H9 (cell line): Measurements from ENCODE around the gene AKT3. TPM values are rescaled to one million over a fixed set of nuclear protein-coding genes. Genes with fewer than 3 reads are reported as not detected.

ENCODE experiments used
- DNase-seq: peaks from one replicate; pipeline ENCODE4 v3.0.0-alpha.2; 2017
- H2AFZ ChIP-seq: one replicate; pipeline ENCODE4 v1.6.1; 2013; ENCODE audit warnings: mild to moderate bottlenecking, low read length, control low read depth, moderate library complexity
- H2AK5ac ChIP-seq: 2 replicates; pipeline ENCODE4 v1.6.1; 2013; ENCODE audit warnings: low read length, control low read depth, mixed read lengths; ENCODE audit not compliant: insufficient read length
- H2BK120ac ChIP-seq: one replicate; pipeline ENCODE4 v1.6.1; 2013; ENCODE audit warnings: low read depth, mild to moderate bottlenecking, low read length, control low read depth, inconsistent platforms; ENCODE audit not compliant: poor library complexity, severe bottlenecking
- H2BK12ac ChIP-seq: 2 replicates; pipeline ENCODE4 v1.6.1; 2013; ENCODE audit warnings: low read length, control low read depth, mixed read lengths, low read depth; ENCODE audit not compliant: insufficient read length
- H2BK15ac ChIP-seq: 2 replicates; pipeline ENCODE4 v1.6.1; 2013; ENCODE audit warnings: low read depth, low read length, control low read depth
- H2BK20ac ChIP-seq: one replicate; pipeline ENCODE4 v1.6.1; 2013; ENCODE audit warnings: low read depth, mild to moderate bottlenecking, low read length, control low read depth, inconsistent platforms; ENCODE audit not compliant: poor library complexity, severe bottlenecking
- H2BK5ac ChIP-seq: 2 replicates; pipeline ENCODE4 v1.6.1; 2013; ENCODE audit warnings: low read length, control low read depth, mixed read lengths; ENCODE audit not compliant: insufficient read length
- H3K14ac ChIP-seq: 2 replicates; pipeline ENCODE4 v1.6.1; 2013; ENCODE audit warnings: low read length, control low read depth; ENCODE audit not compliant: insufficient read depth
- H3K18ac ChIP-seq: 2 replicates; pipeline ENCODE4 v1.6.1; 2013; ENCODE audit warnings: low read depth, mild to moderate bottlenecking, mixed read lengths, low read length, control low read depth; ENCODE audit not compliant: insufficient read length
- H3K23ac ChIP-seq: 2 replicates; pipeline ENCODE4 v1.6.1; 2013; ENCODE audit warnings: low read length, control low read depth, mixed read lengths, low read depth; ENCODE audit not compliant: insufficient read length
- H3K23me2 ChIP-seq: 2 replicates; pipeline ENCODE4 v1.6.1; 2013; ENCODE audit warnings: low read depth, mild to moderate bottlenecking, mixed read lengths, low read length, control low read depth; ENCODE audit not compliant: insufficient read length, poor library complexity, severe bottlenecking
- H3K27ac ChIP-seq: 2 replicates; pipeline ENCODE4 v1.5.1; 2013; ENCODE audit warnings: low read length, control low read depth, mixed read lengths, low read depth; ENCODE audit not compliant: insufficient read length
- H3K27me3 ChIP-seq: 2 replicates; pipeline ENCODE4 v1.6.1; 2013; ENCODE audit warnings: low read length, control low read depth, inconsistent platforms; ENCODE audit not compliant: insufficient read depth
- H3K4ac ChIP-seq: 2 replicates; pipeline ENCODE4 v1.6.1; 2013; ENCODE audit warnings: low read depth, mild to moderate bottlenecking, control low read depth, inconsistent platforms, low read length, moderate library complexity
- H3K4me1 ChIP-seq: 2 replicates; pipeline ENCODE4 v1.6.1; 2013; ENCODE audit warnings: low read length, control low read depth, inconsistent platforms; ENCODE audit not compliant: insufficient read depth
- H3K4me2 ChIP-seq: 2 replicates; pipeline ENCODE4 v1.6.1; 2013; ENCODE audit warnings: low read length, control low read depth, mixed read lengths; ENCODE audit not compliant: insufficient read length, insufficient read depth
- H3K56ac ChIP-seq: 2 replicates; pipeline ENCODE4 v1.6.1; 2013; ENCODE audit warnings: low read depth, mild to moderate bottlenecking, mixed read lengths, low read length, control low read depth; ENCODE audit not compliant: insufficient read length
- H3K79me1 ChIP-seq: 2 replicates; pipeline ENCODE4 v1.6.1; 2013; ENCODE audit warnings: low read depth, mild to moderate bottlenecking, moderate library complexity, low read length, control low read depth, inconsistent platforms; ENCODE audit not compliant: insufficient read depth, poor library complexity, severe bottlenecking
- H3K79me2 ChIP-seq: 2 replicates; pipeline ENCODE4 v1.6.1; 2013; ENCODE audit warnings: low read length, control low read depth, inconsistent platforms; ENCODE audit not compliant: insufficient read depth
- H3K9ac ChIP-seq: 2 replicates; pipeline ENCODE4 v1.6.1; 2013; ENCODE audit warnings: low read length, control low read depth, mixed read lengths; ENCODE audit not compliant: insufficient read length; ENCODE audit errors: extremely low read depth
- H3K9me3 ChIP-seq: one replicate; pipeline ENCODE4 v1.6.1; 2013; ENCODE audit warnings: low read depth, low read length, inconsistent platforms; ENCODE audit not compliant: control insufficient read depth
- H3T11ph ChIP-seq: one replicate; pipeline ENCODE4 v1.6.1; 2013; ENCODE audit warnings: mild to moderate bottlenecking, low read length, control low read depth, inconsistent platforms
- H4K20me1 ChIP-seq: one replicate; pipeline ENCODE4 v1.6.1; 2013; ENCODE audit not compliant: control insufficient read depth, insufficient read length, insufficient read depth
- H4K5ac ChIP-seq: 2 replicates; pipeline ENCODE4 v1.6.1; 2013; ENCODE audit warnings: low read depth, mild to moderate bottlenecking, mixed read lengths, low read length, control low read depth; ENCODE audit not compliant: insufficient read length
- H4K8ac ChIP-seq: replicated peaks from 2 replicates; pipeline ENCODE4 v1.6.1; 2013; ENCODE audit warnings: low read length, control low read depth, mixed read lengths, low read depth; ENCODE audit not compliant: insufficient read length
- H4K91ac ChIP-seq: 2 replicates; pipeline ENCODE4 v1.6.1; 2013; ENCODE audit warnings: low read depth, mild to moderate bottlenecking, moderate library complexity, mixed read lengths, low read length, control low read depth; ENCODE audit not compliant: insufficient read length
- H3K27ac Mint-ChIP-seq, 3 experiments: 2 replicates in 2 of 3; 3 replicates in 1 of 3; pipeline ENCODE4 v1.8.0; 2020 to 2021; ENCODE audit warnings: mixed read lengths in 3 of 3, mild to moderate bottlenecking in 1 of 3, moderate library complexity in 1 of 3
- H3K27me3 Mint-ChIP-seq: 2 replicates; pipeline ENCODE4 v1.8.0; 2021; ENCODE audit warnings: low read depth, mild to moderate bottlenecking, moderate library complexity, mixed read lengths
- H3K36me3 Mint-ChIP-seq, 3 experiments: 2 replicates in 2 of 3; 3 replicates in 1 of 3; pipeline ENCODE4 v1.8.0; 2020 to 2021; ENCODE audit warnings: low read depth in 3 of 3, mixed read lengths in 3 of 3; ENCODE audit not compliant: insufficient read depth in 1 of 3
- H3K4me1 Mint-ChIP-seq, 2 experiments: 2 replicates each; pipeline ENCODE4 v1.8.0; 2020; ENCODE audit warnings: mixed read lengths in 2 of 2
- H3K4me3 Mint-ChIP-seq, 2 experiments: 2 replicates in 1 of 2; 3 replicates in 1 of 2; pipeline ENCODE4 v1.8.0; 2020 to 2021; ENCODE audit warnings: mild to moderate bottlenecking in 2 of 2, mixed read lengths in 2 of 2, moderate library complexity in 1 of 2
- H3K9me3 Mint-ChIP-seq, 2 experiments: 2 replicates in 1 of 2; 3 replicates in 1 of 2; pipeline ENCODE4 v1.8.0; 2020; ENCODE audit warnings: mild to moderate bottlenecking in 2 of 2, mixed read lengths in 2 of 2, moderate library complexity in 1 of 2
- WGBS: extraction: QIAGEN DNeasy Blood & Tissue Kit; methylation state at CpG from one replicate; pipeline ENCODE4 v1.1.7; 2013; ENCODE audit warnings: missing lambda C conversion rate, low lambda C conversion rate, mixed read lengths; ENCODE audit not compliant: insufficient read length; ENCODE audit errors: extremely low coverage; 5-methylcytosine and 5-hydroxymethylcytosine counted together
- total RNA-seq: library from RNA; stranded (reverse); gene quantifications from 2 replicates; pipeline ENCODE4 v1.2.1, GENCODE V29; 2021
- TF ChIP-seq, protein P1 (sequence below): fragments of 200-600 bp; sonication (generic); conservative IDR thresholded peaks from 3 replicates; pipeline ENCODE4 v1.8.0; 2021; ENCODE audit warnings: antibody characterized with exemption, mild to moderate bottlenecking

Gene AKT3
- total RNA-seq, 1 experiment from 2014 or later, result 27.8 TPM

DNA sequence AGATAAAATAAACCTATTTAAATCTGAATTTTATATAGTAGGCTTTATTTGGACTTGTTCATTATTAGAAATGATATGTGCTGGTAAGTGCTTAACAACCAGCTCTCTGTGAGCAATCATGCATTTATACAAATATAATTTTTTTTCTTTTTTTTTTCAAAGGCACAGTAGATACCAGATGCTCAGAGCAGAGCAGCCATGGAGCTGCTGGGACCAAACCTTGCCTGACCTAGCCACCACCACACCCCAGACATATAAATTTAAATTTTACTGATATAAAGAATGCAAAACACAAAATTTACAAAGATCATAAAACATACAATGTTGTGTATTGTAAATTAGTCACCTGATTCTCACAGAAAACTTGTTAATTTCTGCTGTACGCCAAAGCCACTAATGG, 303.6 kb downstream of the AKT3 start:
- Histone ChIP-seq H3K23ac (no peak overlapping the region), H3K79me1 (no peaks in the 10 kb centered on the region), H2BK20ac (no peak overlapping the region), H3K14ac (no peak overlapping the region), H3K4me1 (no peaks in the 10 kb centered on the region), H3K27ac (no peak overlapping the region), H3K79me2 (no peaks in the 10 kb centered on the region), H3K4ac (no peak overlapping the region), H3T11ph (no peak overlapping the region), H3K9ac (no peak overlapping the region), H2AK5ac (no peak overlapping the region), H4K20me1 (no peaks in the 10 kb centered on the region), H3K9me3 (no peaks in the 10 kb centered on the region), H2BK15ac (no peak overlapping the region), H3K27me3 (no peaks in the 10 kb centered on the region), H4K5ac (no peak overlapping the region), H2BK120ac (no peak overlapping the region), H2BK5ac (no peak overlapping the region), H3K56ac (no peak overlapping the region), H4K8ac (no peak overlapping the region), H2BK12ac (no peak overlapping the region), H3K4me2 (no peak overlapping the region), H4K91ac (no peak overlapping the region), H3K18ac (no peak overlapping the region), H2AFZ (no peak overlapping the region), H3K23me2 (no peaks in the 10 kb centered on the region)
- H3K9me3 Mint-ChIP-seq, result peaks cover 0 to 2% of the 10 kb centered on the region in 2 experiments; a peak in 2 of 5 replicates
- peaks cover 0 to 3% (median 0%) of the 10 kb centered on the region in 3 experiments; a peak in 3 of 7 replicates for H3K36me3 Mint-ChIP-seq
- no CpG with 5 or more reads among the region's 1 CpG for WGBS
- H3K27me3 Mint-ChIP-seq, result no peaks in the 10 kb centered on the region
- TF ChIP-seq, protein P1, sequence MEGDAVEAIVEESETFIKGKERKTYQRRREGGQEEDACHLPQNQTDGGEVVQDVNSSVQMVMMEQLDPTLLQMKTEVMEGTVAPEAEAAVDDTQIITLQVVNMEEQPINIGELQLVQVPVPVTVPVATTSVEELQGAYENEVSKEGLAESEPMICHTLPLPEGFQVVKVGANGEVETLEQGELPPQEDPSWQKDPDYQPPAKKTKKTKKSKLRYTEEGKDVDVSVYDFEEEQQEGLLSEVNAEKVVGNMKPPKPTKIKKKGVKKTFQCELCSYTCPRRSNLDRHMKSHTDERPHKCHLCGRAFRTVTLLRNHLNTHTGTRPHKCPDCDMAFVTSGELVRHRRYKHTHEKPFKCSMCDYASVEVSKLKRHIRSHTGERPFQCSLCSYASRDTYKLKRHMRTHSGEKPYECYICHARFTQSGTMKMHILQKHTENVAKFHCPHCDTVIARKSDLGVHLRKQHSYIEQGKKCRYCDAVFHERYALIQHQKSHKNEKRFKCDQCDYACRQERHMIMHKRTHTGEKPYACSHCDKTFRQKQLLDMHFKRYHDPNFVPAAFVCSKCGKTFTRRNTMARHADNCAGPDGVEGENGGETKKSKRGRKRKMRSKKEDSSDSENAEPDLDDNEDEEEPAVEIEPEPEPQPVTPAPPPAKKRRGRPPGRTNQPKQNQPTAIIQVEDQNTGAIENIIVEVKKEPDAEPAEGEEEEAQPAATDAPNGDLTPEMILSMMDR, result no peak
- no peak overlapping the region for H3K4me3 Mint-ChIP-seq
- no peak for DNase-seq
- no peak overlapping the region for H3K27ac Mint-ChIP-seq
- peaks cover 9 to 10% of the 10 kb centered on the region in 2 experiments for H3K4me1 Mint-ChIP-seq
